Lower lobe of right lung (tissue), 2 donors: ENCODE results near the gene AGXT. TPM values are rescaled to one million over a fixed set of nuclear protein-coding genes. Genes with fewer than 3 reads are reported as not detected.
A peak's percentile ranks its signal among the peaks of the same experiment; 100 is the strongest.

Experiments
- ATAC-seq, 2 donors: fragments of 200-7000 bp; cut with Tn5 transposase; one replicate each; pipeline ENCODE4 v1.9.1; 2020 to 2022; ENCODE audit warnings: mild to moderate bottlenecking in 2 of 2, moderate library complexity in 2 of 2
- DNase-seq: peaks from one replicate; pipeline ENCODE4 v3.0.0-alpha.2; 2020
- H3K27ac ChIP-seq: fragments of 200-600 bp; one replicate; pipeline ENCODE4 v1.8.0; 2022
- H3K27me3 ChIP-seq: fragments of 200-600 bp; one replicate; pipeline ENCODE4 v1.8.0; 2022; ENCODE audit warnings: low read depth
- H3K36me3 ChIP-seq: fragments of 200-600 bp; one replicate; pipeline ENCODE4 v1.8.0; 2022; ENCODE audit warnings: mild to moderate bottlenecking
- H3K4me1 ChIP-seq: fragments of 200-600 bp; one replicate; pipeline ENCODE4 v1.8.0; 2022
- H3K4me3 ChIP-seq: fragments of 200-600 bp; one replicate; pipeline ENCODE4 v1.8.0; 2022; ENCODE audit warnings: mild to moderate bottlenecking
- H3K9me3 ChIP-seq: fragments of 200-600 bp; one replicate; pipeline ENCODE4 v1.8.0; 2022
- intact Hi-C: fragments of 100-400 bp; cut with DNase I; formaldehyde crosslinking; loops from one replicate; pipeline ENCODE4 v1.11.0; 2022
- total RNA-seq: library from RNA; stranded (reverse); fragmentation: NEBNext Ultra II Directional; extraction: Animal tissue kit (Norgen Biotek cat#: 25700); gene quantifications from one replicate; pipeline ENCODE4 v1.2.1, GENCODE V29; 2021
- TF ChIP-seq, protein P1 (sequence below): fragments of 200-600 bp; IDR thresholded peaks from one replicate; pipeline ENCODE4 v1.8.0; 2022; ENCODE audit warnings: antibody characterized with exemption, mild to moderate bottlenecking
- donor health status: DM: no; HTN: yes; CAD: no; lungs with severe emphysema.

The AGXT gene
- total RNA-seq, 1 donor from 2014 or later, result not detected

DNA sequence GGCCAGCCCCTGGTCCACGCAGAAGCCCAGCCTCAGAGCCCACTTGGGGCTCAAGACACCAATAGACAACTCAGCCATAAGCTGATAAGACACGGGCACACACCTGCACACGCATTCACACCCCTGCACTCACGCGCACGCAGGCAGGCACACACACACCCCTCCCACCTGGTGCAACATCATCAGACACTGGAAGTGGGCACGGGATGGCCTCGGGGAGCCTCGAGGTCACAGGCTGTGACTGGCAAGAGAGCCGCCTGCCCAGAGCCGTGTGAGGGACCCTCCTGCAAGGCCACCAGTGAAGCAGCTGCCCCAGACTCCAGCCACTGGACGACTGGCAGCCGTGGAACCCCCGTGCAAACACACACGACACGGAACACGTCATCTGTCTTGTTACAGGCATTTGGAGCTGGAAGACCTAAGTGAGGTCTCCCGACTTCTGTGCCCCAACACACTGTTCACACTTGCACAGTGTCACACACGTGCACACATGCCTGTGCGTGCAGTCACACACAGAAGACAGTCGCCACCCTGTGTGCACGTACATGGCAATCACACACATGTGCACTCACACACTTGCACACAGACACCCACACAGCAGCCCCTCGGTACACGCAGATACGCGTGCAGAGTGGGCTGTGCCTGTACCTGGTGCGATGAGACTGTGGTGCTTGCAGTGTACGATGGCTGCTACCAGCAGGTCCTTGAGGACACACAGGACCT is 26.4 kb downstream of the AGXT start:
- peaks cover 24% of the 10 kb centered on the region for H3K4me1 ChIP-seq
- no peaks in the 10 kb centered on the region for H3K27me3 ChIP-seq
- H3K9me3 ChIP-seq, result no peaks in the 10 kb centered on the region
- ATAC-seq (no peak), DNase-seq (no peak)
- intact Hi-C loops, result no loop called here
- H3K4me3 ChIP-seq, result peak overlapping the region; percentile 39
- no peaks in the 10 kb centered on the region for H3K36me3 ChIP-seq
- no peak overlapping the region for H3K27ac ChIP-seq
- TF ChIP-seq, protein P1, sequence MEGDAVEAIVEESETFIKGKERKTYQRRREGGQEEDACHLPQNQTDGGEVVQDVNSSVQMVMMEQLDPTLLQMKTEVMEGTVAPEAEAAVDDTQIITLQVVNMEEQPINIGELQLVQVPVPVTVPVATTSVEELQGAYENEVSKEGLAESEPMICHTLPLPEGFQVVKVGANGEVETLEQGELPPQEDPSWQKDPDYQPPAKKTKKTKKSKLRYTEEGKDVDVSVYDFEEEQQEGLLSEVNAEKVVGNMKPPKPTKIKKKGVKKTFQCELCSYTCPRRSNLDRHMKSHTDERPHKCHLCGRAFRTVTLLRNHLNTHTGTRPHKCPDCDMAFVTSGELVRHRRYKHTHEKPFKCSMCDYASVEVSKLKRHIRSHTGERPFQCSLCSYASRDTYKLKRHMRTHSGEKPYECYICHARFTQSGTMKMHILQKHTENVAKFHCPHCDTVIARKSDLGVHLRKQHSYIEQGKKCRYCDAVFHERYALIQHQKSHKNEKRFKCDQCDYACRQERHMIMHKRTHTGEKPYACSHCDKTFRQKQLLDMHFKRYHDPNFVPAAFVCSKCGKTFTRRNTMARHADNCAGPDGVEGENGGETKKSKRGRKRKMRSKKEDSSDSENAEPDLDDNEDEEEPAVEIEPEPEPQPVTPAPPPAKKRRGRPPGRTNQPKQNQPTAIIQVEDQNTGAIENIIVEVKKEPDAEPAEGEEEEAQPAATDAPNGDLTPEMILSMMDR, result no peak

DNA sequence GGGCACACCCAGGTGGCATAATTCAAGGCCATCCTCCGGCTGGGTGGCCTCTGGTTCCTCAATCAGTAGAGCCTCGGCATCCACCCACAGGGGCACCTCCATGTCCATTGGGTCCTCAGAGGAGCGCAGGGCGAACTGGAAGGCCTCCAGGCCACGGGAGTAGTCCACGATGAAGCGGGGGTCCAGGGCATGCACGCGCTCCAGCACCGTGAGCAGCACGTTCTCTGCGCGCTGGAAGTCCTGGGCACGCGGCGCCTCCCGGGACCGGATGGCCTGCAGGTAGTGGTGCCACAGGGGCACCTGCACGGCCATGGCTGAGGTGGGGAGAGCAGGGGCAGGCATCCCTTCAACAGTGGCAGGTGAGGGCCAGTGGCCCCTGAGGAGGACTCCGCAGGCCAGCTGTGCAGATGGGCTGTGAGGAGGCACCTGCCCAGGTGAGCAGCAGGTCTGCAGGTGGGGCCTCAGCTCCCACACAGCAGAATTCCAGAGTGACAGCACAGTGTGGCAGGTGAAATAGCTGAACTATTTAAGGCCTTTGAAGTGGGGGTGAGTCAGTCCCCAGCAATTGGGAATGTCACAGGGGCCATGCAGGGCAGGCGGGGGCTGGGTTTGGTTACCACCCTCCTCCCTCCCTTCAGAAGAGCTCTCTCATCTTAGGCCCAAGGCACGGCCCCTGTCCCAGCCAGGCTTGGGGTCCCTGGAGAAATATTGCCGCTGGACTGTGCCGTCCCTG is 27.2 kb downstream of the AGXT start, which contains the start of gene MAB21L4:
Gene MAB21L4, minus strand, starts transcription at position 501 of the 733 bp plus-strand sequence. Its CDS starts 159 bp downstream, at position 342.
- intact Hi-C loops, result no loop called here
- no peaks in the 10 kb centered on the region for H3K36me3 ChIP-seq
- TF ChIP-seq, protein P1, result no peak
- peak within 1 kb of the TSS; percentile 58 for H3K27ac ChIP-seq
- H3K9me3 ChIP-seq, result no peaks in the 10 kb centered on the region
- no peak for DNase-seq
- peaks cover 24% of the 10 kb centered on the region for H3K4me1 ChIP-seq
- peak; percentile 67 to 86 for ATAC-seq
- peak within 1 kb of the TSS; percentile 39 for H3K4me3 ChIP-seq
- no peaks in the 10 kb centered on the region for H3K27me3 ChIP-seq

DNA sequence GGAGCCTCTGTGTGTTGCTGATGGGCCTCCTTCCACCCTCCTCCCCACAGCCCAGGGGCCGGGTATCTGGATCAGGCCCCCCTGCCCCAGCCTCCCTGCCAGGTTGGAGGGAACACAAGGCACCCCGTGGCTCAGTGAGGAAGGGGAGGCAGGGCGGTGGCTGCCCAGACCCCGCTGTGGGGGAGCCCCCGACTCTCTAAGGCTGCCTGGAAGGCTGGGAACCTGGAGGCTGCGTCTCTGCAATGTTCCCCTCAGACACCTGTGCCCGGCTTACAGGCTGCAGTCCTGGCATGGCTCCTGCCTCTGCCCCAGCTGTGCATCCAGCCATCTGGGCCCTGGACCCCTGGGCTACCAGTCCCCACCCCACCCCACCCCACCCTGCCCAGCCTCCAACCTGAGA is 27.8 kb downstream of the AGXT start:
- Histone ChIP-seq H3K36me3 (no peaks in the 10 kb centered on the region), H3K4me1 (peaks cover 24% of the 10 kb centered on the region), H3K4me3 (peak overlapping the region; percentile 21), H3K27ac (peak overlapping the region; percentile 58), H3K27me3 (no peaks in the 10 kb centered on the region), H3K9me3 (no peaks in the 10 kb centered on the region)
- intact Hi-C loops, result no loop called here
- TF ChIP-seq, protein P1, result no peak
- peak in 1 of 2 donors; percentile 4 for ATAC-seq
- DNase-seq, result no peak

DNA sequence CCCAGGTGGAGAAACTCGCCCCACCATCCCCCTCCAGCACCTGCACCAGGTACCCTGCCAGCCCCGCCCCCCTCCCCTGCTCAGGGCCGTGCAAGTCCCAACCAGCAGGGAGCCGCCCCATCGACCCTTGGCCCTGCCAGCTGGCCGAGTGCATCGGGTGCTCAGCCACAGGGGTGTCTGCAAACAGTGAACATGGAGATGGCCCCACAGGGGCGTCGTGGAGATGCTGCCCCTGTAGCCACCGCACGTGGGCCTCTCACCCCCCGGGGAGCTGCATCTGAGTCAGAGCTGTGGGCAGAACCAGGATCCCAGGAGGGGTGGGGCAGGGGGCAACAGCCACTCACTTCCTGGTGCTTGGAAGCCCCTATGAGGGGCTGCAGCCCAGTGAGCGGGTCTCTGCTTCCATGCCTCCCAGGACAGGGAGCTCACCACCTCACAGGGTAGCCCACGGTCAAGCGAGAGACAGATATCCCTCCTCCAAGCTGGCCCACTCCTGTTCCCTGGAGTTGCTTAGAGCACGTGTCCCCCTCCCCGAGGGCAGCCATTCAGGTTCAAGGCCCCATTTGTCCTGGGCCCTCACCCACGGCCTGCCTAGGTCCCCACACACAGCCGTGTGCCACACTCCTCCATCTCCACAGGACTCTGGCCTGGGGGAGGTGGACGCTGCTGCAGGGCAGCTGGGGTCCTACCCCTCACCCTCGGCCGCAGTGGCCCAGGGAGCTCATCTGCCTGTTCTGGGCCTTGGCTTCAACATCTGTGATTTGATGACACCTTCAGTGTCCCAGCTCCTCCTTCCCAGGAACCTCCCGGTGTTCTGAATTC is 28.5 kb downstream of the AGXT start:
- ATAC-seq (peak; percentile 35 to 36), DNase-seq (no peak)
- H3K36me3 ChIP-seq, result no peaks in the 10 kb centered on the region
- intact Hi-C loops, result no loop called here
- H3K4me3 ChIP-seq, result no peak overlapping the region
- peak overlapping the region; percentile 58 for H3K27ac ChIP-seq
- TF ChIP-seq, protein P1, result no peak
- peaks cover 24% of the 10 kb centered on the region for H3K4me1 ChIP-seq
- H3K27me3 ChIP-seq, result no peaks in the 10 kb centered on the region
- no peaks in the 10 kb centered on the region for H3K9me3 ChIP-seq

DNA sequence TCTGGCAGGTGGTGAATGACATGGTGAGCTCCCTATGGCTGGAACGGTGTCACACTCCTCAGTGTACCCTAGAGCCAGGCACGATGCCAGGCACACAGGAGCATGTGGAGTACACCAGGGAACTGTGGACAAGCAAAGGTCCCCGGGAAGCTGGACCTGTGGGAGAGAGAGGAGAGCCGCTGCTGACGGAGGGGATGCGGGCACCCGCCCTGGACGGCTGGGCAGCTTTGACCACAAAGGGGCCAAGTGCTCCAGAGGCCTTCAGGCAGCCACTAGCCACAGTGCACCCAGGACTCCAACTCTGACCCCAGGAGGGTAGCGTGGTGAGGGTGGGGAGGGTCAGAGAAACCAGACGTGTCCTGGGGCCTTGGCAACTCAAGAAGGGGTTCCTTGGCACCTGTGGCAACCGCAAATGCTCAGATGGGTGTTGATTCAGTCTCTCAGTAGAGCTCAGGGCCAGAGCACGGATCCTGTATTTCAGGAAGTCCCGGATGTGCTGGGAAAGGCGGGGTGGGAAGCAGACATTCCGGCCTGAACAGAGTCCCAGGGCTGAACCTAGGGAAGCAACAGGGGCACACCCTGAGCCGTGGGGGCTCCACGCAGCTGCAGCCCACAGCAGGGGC is 29.6 kb downstream of the AGXT start:
- Histone ChIP-seq H3K4me1 (peaks cover 24% of the 10 kb centered on the region), H3K27ac (peak overlapping the region; percentile 78), H3K9me3 (no peaks in the 10 kb centered on the region), H3K4me3 (no peak overlapping the region), H3K36me3 (no peaks in the 10 kb centered on the region), H3K27me3 (no peaks in the 10 kb centered on the region)
- intact Hi-C loops, result no loop called here
- TF ChIP-seq, protein P1, result no peak
- no peak for DNase-seq
- peak; percentile 21 to 28 for ATAC-seq
